HG03066 (cell line): ENCODE results near the gene ZNF573.

Experiments
- ATAC-seq: cut with Tn5 transposase; IDR thresholded peaks from one replicate; pipeline ENCODE4 v1.9.1; 2021; ENCODE audit warnings: low read depth; ENCODE audit not compliant: unreplicated experiment

ZNF573 gene

GRCh38 chr19:37698216-37698615 lies 81.2 kb downstream of the ZNF573 start:
- ATAC-seq = no peak

GRCh38 chr19:37695144-37695899 lies 84.1 kb downstream of the ZNF573 start:
- ATAC-seq = no peak

GRCh38 chr19:37692956-37693620 lies 86.3 kb downstream of the ZNF573 start:
- no peak for ATAC-seq

- ATAC-seq = no peak
These were observed 87.4 kb downstream of the ZNF573 start for GRCh38 chr19:37691881-37692504.
